ENCODE results near the gene TMEM254.

DNA sequence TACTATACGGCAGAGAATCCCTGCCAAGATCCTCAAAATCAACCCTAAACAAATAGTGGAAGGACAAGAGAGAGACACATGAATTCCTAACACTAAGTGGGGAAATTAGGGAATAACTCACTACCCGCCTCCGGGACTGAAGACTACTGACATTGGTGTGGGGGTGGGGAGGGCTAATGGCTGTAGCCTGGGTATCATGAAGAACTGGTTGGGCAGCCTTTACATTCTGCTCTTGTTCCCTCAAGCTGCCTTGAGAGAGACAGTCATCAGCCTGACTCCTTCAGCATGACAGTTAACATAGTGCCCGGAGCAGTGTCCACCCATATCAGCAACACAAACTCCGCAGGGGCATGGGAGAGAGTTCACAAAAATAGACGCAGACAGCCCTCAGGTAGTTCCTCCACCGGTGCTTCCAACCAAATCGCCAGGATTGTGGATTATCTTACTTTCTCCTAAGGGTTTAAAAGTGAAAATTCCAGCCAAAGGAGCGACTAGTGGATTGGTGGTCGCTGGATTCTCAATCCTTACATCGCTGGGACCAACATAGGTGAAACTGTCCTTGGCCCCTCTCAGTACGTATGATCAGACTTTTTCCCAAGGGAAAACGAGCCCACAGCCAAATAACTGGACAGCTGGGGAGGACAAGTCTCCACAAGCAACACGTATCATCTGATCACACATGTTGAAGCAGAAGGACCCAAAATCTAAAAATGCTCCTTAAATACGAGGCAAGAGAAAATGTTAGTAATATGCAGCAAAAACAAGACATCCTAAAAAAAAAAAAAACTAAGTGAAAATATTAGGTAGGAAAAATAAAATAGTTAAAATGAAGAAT lies 22.6 kb downstream of the TMEM254 start:
- TF ChIP-seq, protein P1, sequence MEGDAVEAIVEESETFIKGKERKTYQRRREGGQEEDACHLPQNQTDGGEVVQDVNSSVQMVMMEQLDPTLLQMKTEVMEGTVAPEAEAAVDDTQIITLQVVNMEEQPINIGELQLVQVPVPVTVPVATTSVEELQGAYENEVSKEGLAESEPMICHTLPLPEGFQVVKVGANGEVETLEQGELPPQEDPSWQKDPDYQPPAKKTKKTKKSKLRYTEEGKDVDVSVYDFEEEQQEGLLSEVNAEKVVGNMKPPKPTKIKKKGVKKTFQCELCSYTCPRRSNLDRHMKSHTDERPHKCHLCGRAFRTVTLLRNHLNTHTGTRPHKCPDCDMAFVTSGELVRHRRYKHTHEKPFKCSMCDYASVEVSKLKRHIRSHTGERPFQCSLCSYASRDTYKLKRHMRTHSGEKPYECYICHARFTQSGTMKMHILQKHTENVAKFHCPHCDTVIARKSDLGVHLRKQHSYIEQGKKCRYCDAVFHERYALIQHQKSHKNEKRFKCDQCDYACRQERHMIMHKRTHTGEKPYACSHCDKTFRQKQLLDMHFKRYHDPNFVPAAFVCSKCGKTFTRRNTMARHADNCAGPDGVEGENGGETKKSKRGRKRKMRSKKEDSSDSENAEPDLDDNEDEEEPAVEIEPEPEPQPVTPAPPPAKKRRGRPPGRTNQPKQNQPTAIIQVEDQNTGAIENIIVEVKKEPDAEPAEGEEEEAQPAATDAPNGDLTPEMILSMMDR (IDR thresholded peaks at IDR 0.05), result no peak
- TF ChIP-seq POLR2A (IDR thresholded peaks at IDR 0.05), result no peak

Data from body of pancreas (tissue), 4 donors.